SK-N-SH (cell line): ENCODE results near the gene LHX4. TPM values are rescaled to one million over a fixed set of nuclear protein-coding genes. Genes with fewer than 3 reads are reported as not detected.

Experiments used
- CTCF ChIA-PET: fragments of 300-600, 350-600 bp; formaldehyde crosslinking; extraction: SDS; loops from one replicate; lab custom pipeline; 2021; lab: Yijun Ruan, JAX
- POLR2A ChIA-PET: fragments of 350-600 bp; sonication (Branson Sonifier 250); formaldehyde crosslinking; extraction: SDS; loops from one replicate; lab custom pipeline; 2020; ENCODE audit warnings: antibody characterized with exemption, inconsistent platforms; lab: Yijun Ruan, JAX
- DNase-seq: peaks from one replicate; pipeline ENCODE4 v3.0.0; 2012
- H2AFZ ChIP-seq: fragments of 200-600 bp; sonication (generic); 2 replicates; pipeline ENCODE4 v1.8.1; 2016; ENCODE audit warnings: antibody characterized with exemption, mild to moderate bottlenecking, low read depth
- H3F3A ChIP-seq: fragments of 200-600 bp; sonication (generic); replicated peaks from 2 replicates; pipeline ENCODE3; 2016; ENCODE audit warnings: antibody characterized with exemption, mild to moderate bottlenecking; ENCODE audit not compliant: insufficient read depth
- H3K27ac ChIP-seq, 2 experiments: fragments of 200-500 bp in 1 of 2; fragments of 200-600 bp in 1 of 2; sonication (Bioruptor generic) in 1 of 2; sonication (generic), shearing (Covaris generic) in 1 of 2; 2 replicates each; pipeline versions ENCODE4 v1.5.1 to v1.6.1; 2014 to 2016; ENCODE audit warnings: low read depth in 2 of 2, inconsistent platforms in 1 of 2, low read length in 1 of 2, mild to moderate bottlenecking in 1 of 2, mixed read lengths in 1 of 2
- H3K27me3 ChIP-seq: fragments of 200-600 bp; sonication (generic), shearing (Covaris generic); 2 replicates; pipeline ENCODE4 v1.6.1; 2016; ENCODE audit warnings: mixed run types; ENCODE audit not compliant: insufficient read depth
- H3K36me3 ChIP-seq, 2 experiments: fragments of 200-500 bp in 1 of 2; fragments of 200-600 bp in 1 of 2; sonication (Bioruptor generic) in 1 of 2; sonication (generic) in 1 of 2; replicated peaks in 1 of 2; 2 replicates each; pipeline versions ENCODE3 to v1.5.1; 2014 to 2016; ENCODE audit warnings: low read length in 1 of 2, mild to moderate bottlenecking in 1 of 2; ENCODE audit not compliant: insufficient read depth in 2 of 2, control insufficient read depth in 1 of 2
- H3K4me1 ChIP-seq, 2 experiments: fragments of 200-500 bp in 1 of 2; fragments of 200-600 bp in 1 of 2; sonication (Bioruptor generic) in 1 of 2; sonication (generic), shearing (Covaris generic) in 1 of 2; 2 replicates each; pipeline versions ENCODE4 v1.5.1 to v1.6.1; 2014 to 2016; ENCODE audit warnings: low read depth in 1 of 2, low read length in 1 of 2, mixed run types in 1 of 2; ENCODE audit not compliant: insufficient read depth in 2 of 2, control insufficient read depth in 1 of 2
- H3K4me2 ChIP-seq: fragments of 200-600 bp; sonication (generic), shearing (Covaris generic); 2 replicates; pipeline ENCODE4 v1.6.1; 2017; ENCODE audit warnings: mixed run types
- H3K4me3 ChIP-seq, 2 experiments: fragments of 200-500 bp in 1 of 2; fragments of 200-600 bp in 1 of 2; sonication (Bioruptor generic) in 1 of 2; sonication (generic), shearing (Covaris generic) in 1 of 2; 2 replicates each; pipeline versions ENCODE4 v1.5.1 to v1.8.1; 2014 to 2016; ENCODE audit warnings: low read depth in 2 of 2, inconsistent platforms in 1 of 2, low read length in 1 of 2, mild to moderate bottlenecking in 1 of 2, mixed read lengths in 1 of 2, moderate library complexity in 1 of 2
- H3K79me2 ChIP-seq: fragments of 200-600 bp; sonication (generic); 2 replicates; pipeline ENCODE4 v1.8.1; 2017; ENCODE audit warnings: mild to moderate bottlenecking; ENCODE audit not compliant: insufficient read depth
- H3K9ac ChIP-seq: fragments of 200-600 bp; sonication (generic); 2 replicates; pipeline ENCODE4 v1.6.1; 2017; ENCODE audit warnings: mixed run types
- H3K9me2 ChIP-seq: fragments of 200-600 bp; sonication (generic); 2 replicates; pipeline ENCODE4 v1.6.1; 2017; ENCODE audit warnings: mixed run types
- H3K9me3 ChIP-seq: fragments of 200-600 bp; sonication (generic); 2 replicates; pipeline ENCODE4 v1.6.1; 2017; ENCODE audit warnings: mixed run types, mild to moderate bottlenecking, moderate library complexity
- H4K20me1 ChIP-seq: fragments of 200-600 bp; sonication (generic); 2 replicates; pipeline ENCODE4 v1.6.1; 2017; ENCODE audit warnings: mild to moderate bottlenecking, mixed run types; ENCODE audit not compliant: insufficient read depth
- CHD2 ChIP-seq: fragments of 150-350 bp; IDR thresholded peaks from 2 replicates; pipeline ENCODE4 v1.6.1; 2018; ENCODE audit warnings: low read length; ENCODE audit not compliant: partially characterized antibody
- CTCF ChIP-seq: fragments of 200-600 bp; sonication (generic); IDR thresholded peaks from 2 replicates; pipeline ENCODE4 v1.6.1; 2017; ENCODE audit warnings: antibody characterized with exemption, mild to moderate bottlenecking, moderate library complexity
- ELF1 ChIP-seq: IDR thresholded peaks from 2 replicates; pipeline ENCODE4 v1.4.0; 2012
- EP300 ChIP-seq, 2 experiments: IDR thresholded peaks; 2 replicates each; pipeline versions ENCODE4 v1.4.0 to v1.6.1; 2012; ENCODE audit warnings: borderline replicate concordance in 1 of 2, low read depth in 1 of 2, low read length in 1 of 2
- EZH2phosphoT487 ChIP-seq: fragments of 200-600 bp; sonication (generic); IDR thresholded peaks from 2 replicates; pipeline ENCODE4 v1.6.1; 2017; ENCODE audit warnings: low read depth, mixed run types, mild to moderate bottlenecking, antibody characterized with exemption, moderate library complexity, borderline replicate concordance
- FOXJ3 ChIP-seq: sonication (generic); formaldehyde crosslinking; IDR thresholded peaks from 2 replicates; pipeline ENCODE4 v1.5.1; 2020; ENCODE audit warnings: mild to moderate bottlenecking, missing genetic modification reagents
- FOXM1 ChIP-seq: IDR thresholded peaks from 2 replicates; pipeline ENCODE4 v1.4.0; 2012; ENCODE audit warnings: low read depth, mild to moderate bottlenecking
- GATA2 ChIP-seq: sonication (generic); formaldehyde crosslinking; IDR thresholded peaks from 2 replicates; pipeline ENCODE4 v1.5.0; 2020; ENCODE audit warnings: mild to moderate bottlenecking, missing genetic modification reagents
- JUND ChIP-seq: IDR thresholded peaks from 2 replicates; pipeline ENCODE4 v1.4.0; 2012
- MAX ChIP-seq: IDR thresholded peaks from 2 replicates; pipeline ENCODE4 v1.4.0; 2012; ENCODE audit warnings: low read depth
- MXI1 ChIP-seq: IDR thresholded peaks from 2 replicates; pipeline ENCODE4 v1.6.1; 2012; ENCODE audit warnings: mild to moderate bottlenecking, low read depth, low read length, improper control_type of control experiment
- NRF1 ChIP-seq: IDR thresholded peaks from 2 replicates; pipeline ENCODE4 v1.6.1; 2012; ENCODE audit warnings: low read depth, mild to moderate bottlenecking, low read length
- PBX3 ChIP-seq: IDR thresholded peaks from 2 replicates; pipeline ENCODE4; 2012
- REST ChIP-seq: IDR thresholded peaks from 2 replicates; pipeline ENCODE4 v1.6.1; 2012; ENCODE audit warnings: mild to moderate bottlenecking, low read depth, low read length, moderate library complexity
- RFX5 ChIP-seq: IDR thresholded peaks from 2 replicates; pipeline ENCODE4 v1.6.1; 2012; ENCODE audit warnings: mild to moderate bottlenecking, improper control_type of control experiment, low read length
- RXRA ChIP-seq: IDR thresholded peaks from 2 replicates; pipeline ENCODE4 v1.4.0; 2012; ENCODE audit warnings: low read depth, mild to moderate bottlenecking, borderline replicate concordance
- SIN3A ChIP-seq: IDR thresholded peaks from 2 replicates; pipeline ENCODE4 v1.6.1; 2012; ENCODE audit warnings: low read depth, mild to moderate bottlenecking, low read length, moderate library complexity, borderline replicate concordance
- USF1 ChIP-seq: IDR thresholded peaks from 2 replicates; pipeline ENCODE4 v1.4.0; 2012; ENCODE audit warnings: low read depth, borderline replicate concordance
- ZBTB33 ChIP-seq: IDR thresholded peaks from 2 replicates; pipeline ENCODE4 v1.4.0; 2012; ENCODE audit warnings: low read depth, borderline replicate concordance
- WGBS: methylation state at CpG from one replicate; pipeline ENCODE4 v1.1.6; 2017; ENCODE audit warnings: low lambda C conversion rate; 5-methylcytosine and 5-hydroxymethylcytosine counted together
- polyA plus RNA-seq, 3 experiments: library from polyadenylated mRNA; depleted of rRNA; stranded (reverse); fragments of >200 nt; gene quantifications; 2 replicates each; pipeline ENCODE4 v1.2.3, GENCODE V29; 2012

The LHX4 gene
- polyA plus RNA-seq, 1 of the 3 experiments (the other 2 are of a cell fraction), result not detected

- Histone ChIP-seq H3K4me1 (peaks cover 0 to 2% of the 10 kb centered on the region in 2 experiments; a peak in 1 of 4 replicates), H3F3A (no peaks in the 10 kb centered on the region), H3K36me3 (peaks cover 29 to 74% of the 10 kb centered on the region in 2 experiments), H4K20me1 (no peaks in the 10 kb centered on the region), H2AFZ (no peak overlapping the region), H3K9ac (no peak overlapping the region), H3K27ac (no peak overlapping the region), H3K9me3 (no peaks in the 10 kb centered on the region), H3K4me2 (no peak overlapping the region), H3K79me2 (no peaks in the 10 kb centered on the region), H3K4me3 (no peak overlapping the region), H3K9me2 (no peaks in the 10 kb centered on the region), H3K27me3 (no peaks in the 10 kb centered on the region)
- no peak for TF ChIP-seq PBX3
- TF ChIP-seq EZH2phosphoT487, result no peak
- no peak for TF ChIP-seq RFX5
- no peak for TF ChIP-seq JUND
- no peak for TF ChIP-seq RXRA
- no peak for TF ChIP-seq MAX
- TF ChIP-seq EP300 (IDR thresholded peaks at IDR 0.05; ENCODE audit: borderline replicate concordance in 1 of 2, low read depth in 1 of 2, low read length in 1 of 2), result no peak
- TF ChIP-seq FOXJ3 (CRISPR knock-in tag), result no peak
- TF ChIP-seq FOXM1, result no peak
- TF ChIP-seq NRF1, result no peak
- TF ChIP-seq ELF1, result no peak
- TF ChIP-seq GATA2 (CRISPR knock-in tag), result no peak
- TF ChIP-seq CTCF, result no peak
- TF ChIP-seq ZBTB33, result no peak
- no peak for TF ChIP-seq SIN3A
- TF ChIP-seq REST, result no peak
- no peak for TF ChIP-seq MXI1
- no peak for TF ChIP-seq CHD2
- no peak for TF ChIP-seq USF1
- CTCF ChIA-PET, result interaction anchor here (0.9 to 2.5 kb wide), 3 partner anchors 233 to 368 kb away, joined by 3 to 8 read pairs (median 4); no protein-coding TSS in a partner anchor
- DNase-seq, result no peak
- POLR2A ChIA-PET, result no interaction called here
- WGBS, result 88% methylated on average over 10 of the region's 10 CpGs
These were observed 46.6 kb upstream of the LHX4 start for GRCh38 chr1:180183426-180183825.
